ENCODE data around the gene GCNT3. TPM values are rescaled to one million over a fixed set of nuclear protein-coding genes. Genes with fewer than 3 reads are reported as not detected.

GCNT3 gene
- total RNA-seq, 2 experiments from 2014 or later = not detected

DNA sequence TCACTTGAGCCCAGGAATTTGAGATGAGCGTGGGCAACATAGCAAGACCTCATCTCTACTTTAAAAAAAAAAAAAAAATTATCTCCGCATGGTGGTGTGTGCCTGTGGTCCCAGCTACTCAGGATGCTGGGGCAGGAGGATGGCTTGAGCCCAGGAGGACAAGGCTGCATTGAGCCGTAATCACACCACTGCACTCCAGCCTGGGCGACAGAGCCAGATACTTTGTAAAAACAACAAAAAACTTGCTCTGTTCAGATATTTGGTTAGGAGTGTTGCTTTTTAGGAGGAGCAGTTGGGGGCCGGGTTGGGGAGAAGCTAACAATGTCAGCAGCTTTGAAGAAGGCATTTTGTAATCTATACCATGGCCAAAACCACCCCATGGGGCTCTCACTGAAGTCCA is 4.1 kb downstream of the GCNT3 start:
- Mint-ChIP-seq H3K9me3 (no peaks in the 10 kb centered on the region), H3K4me1 (ENCODE audit: low read depth) (peaks cover 5% of the 10 kb centered on the region), H3K4me3 (no peak overlapping the region), H3K27ac (no peak overlapping the region), H3K27me3 (no peaks in the 10 kb centered on the region), H3K36me3 (ENCODE audit: low read depth) (no peaks in the 10 kb centered on the region)
- DNase-seq (no peak), ATAC-seq (no peak)
- ChIA-PET CTCF (no interaction called here), POLR2A (no interaction called here)
- TF ChIP-seq, protein P1, sequence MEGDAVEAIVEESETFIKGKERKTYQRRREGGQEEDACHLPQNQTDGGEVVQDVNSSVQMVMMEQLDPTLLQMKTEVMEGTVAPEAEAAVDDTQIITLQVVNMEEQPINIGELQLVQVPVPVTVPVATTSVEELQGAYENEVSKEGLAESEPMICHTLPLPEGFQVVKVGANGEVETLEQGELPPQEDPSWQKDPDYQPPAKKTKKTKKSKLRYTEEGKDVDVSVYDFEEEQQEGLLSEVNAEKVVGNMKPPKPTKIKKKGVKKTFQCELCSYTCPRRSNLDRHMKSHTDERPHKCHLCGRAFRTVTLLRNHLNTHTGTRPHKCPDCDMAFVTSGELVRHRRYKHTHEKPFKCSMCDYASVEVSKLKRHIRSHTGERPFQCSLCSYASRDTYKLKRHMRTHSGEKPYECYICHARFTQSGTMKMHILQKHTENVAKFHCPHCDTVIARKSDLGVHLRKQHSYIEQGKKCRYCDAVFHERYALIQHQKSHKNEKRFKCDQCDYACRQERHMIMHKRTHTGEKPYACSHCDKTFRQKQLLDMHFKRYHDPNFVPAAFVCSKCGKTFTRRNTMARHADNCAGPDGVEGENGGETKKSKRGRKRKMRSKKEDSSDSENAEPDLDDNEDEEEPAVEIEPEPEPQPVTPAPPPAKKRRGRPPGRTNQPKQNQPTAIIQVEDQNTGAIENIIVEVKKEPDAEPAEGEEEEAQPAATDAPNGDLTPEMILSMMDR (IDR thresholded peaks at IDR 0.05) = no peak
- intact Hi-C loops (cut with micrococcal nuclease) = no loop called here

- intact Hi-C loops (cut with micrococcal nuclease) = no loop called here
- ATAC-seq = no peak
- TF ChIP-seq, protein P1 (IDR thresholded peaks at IDR 0.05) = no peak
- Mint-ChIP-seq H3K4me1 (ENCODE audit: low read depth) (peaks cover 2% of the 10 kb centered on the region), H3K27me3 (no peaks in the 10 kb centered on the region), H3K36me3 (ENCODE audit: low read depth) (no peaks in the 10 kb centered on the region), H3K27ac (no peak overlapping the region), H3K4me3 (no peak overlapping the region), H3K9me3 (no peaks in the 10 kb centered on the region)
- ChIA-PET POLR2A (no interaction called here), CTCF (interaction anchor here (1.0 to 2.0 kb wide), 2 partner anchors 83 to 379 kb away, joined by 3 to 8 read pairs; no protein-coding TSS in a partner anchor)
- no peak for DNase-seq
Measured at GRCh38 chr15:59616379-59616778, 4.8 kb downstream of the GCNT3 start.

GRCh38 chr15:59618406-59618805 is 6.8 kb downstream of the GCNT3 start:
- intact Hi-C loops (cut with micrococcal nuclease) = no loop called here
- Mint-ChIP-seq H3K9me3 (no peaks in the 10 kb centered on the region), H3K27ac (no peak overlapping the region), H3K27me3 (no peaks in the 10 kb centered on the region), H3K4me1 (ENCODE audit: low read depth) (peaks cover 2% of the 10 kb centered on the region), H3K36me3 (ENCODE audit: low read depth) (no peaks in the 10 kb centered on the region), H3K4me3 (no peak overlapping the region)
- TF ChIP-seq, protein P1 (IDR thresholded peaks at IDR 0.05) = no peak
- DNase-seq = no peak
- no peak for ATAC-seq
- POLR2A ChIA-PET = no interaction called here
- CTCF ChIA-PET = no interaction called here

- ChIA-PET POLR2A (no interaction called here), CTCF (interaction anchor here (0.6 to 4.2 kb wide), 4 partner anchors 11 to 94 kb away, joined by 3 to 15 read pairs (median 6); partner anchors contain the start of gene GCNT3)
- Mint-ChIP-seq H3K4me3 (no peak overlapping the region), H3K9me3 (no peaks in the 10 kb centered on the region), H3K36me3 (ENCODE audit: low read depth) (no peaks in the 10 kb centered on the region), H3K4me1 (ENCODE audit: low read depth) (no peaks in the 10 kb centered on the region), H3K27me3 (no peaks in the 10 kb centered on the region), H3K27ac (no peak overlapping the region)
- peak; percentile 93 for ATAC-seq
- TF ChIP-seq, protein P1 (IDR thresholded peaks at IDR 0.05) = peak; percentile 47
- intact Hi-C loops (cut with micrococcal nuclease) = loop anchor here (5.0 kb wide), 1 partner anchor 90 kb away; no protein-coding TSS in a partner anchor
- peak; percentile 76 for DNase-seq
Measured at GRCh38 chr15:59622289-59622688, 10.7 kb downstream of the GCNT3 start.

DNA sequence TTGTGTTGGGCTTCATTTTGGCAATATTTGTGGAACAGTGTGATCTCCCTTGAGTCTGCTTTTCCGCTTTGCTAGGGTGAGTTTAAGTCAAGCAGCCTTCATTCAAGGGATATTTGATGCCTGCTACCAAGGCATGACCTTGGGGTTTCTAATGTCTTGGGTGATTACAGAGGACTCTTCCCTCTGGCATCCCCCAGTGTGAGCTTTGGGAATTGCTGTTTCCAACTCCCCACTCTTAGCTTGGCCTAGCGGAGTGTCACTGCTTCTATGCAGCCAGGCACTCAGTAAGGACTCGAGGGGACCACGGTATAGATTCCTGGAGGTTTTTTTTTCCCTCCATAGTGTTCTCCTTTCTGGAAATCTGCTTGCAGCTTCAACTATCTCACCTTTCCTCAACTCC is 21.1 kb downstream of the GCNT3 start:
- Mint-ChIP-seq H3K27me3 (peaks cover 2% of the 10 kb centered on the region), H3K4me1 (ENCODE audit: low read depth) (no peaks in the 10 kb centered on the region), H3K27ac (no peak overlapping the region), H3K36me3 (ENCODE audit: low read depth) (peaks cover 7% of the 10 kb centered on the region), H3K9me3 (no peaks in the 10 kb centered on the region), H3K4me3 (no peak overlapping the region)
- TF ChIP-seq, protein P1 (IDR thresholded peaks at IDR 0.05) = no peak
- ChIA-PET CTCF (interaction anchor here (1.0 to 1.5 kb wide), 2 partner anchors 9 to 99 kb away, joined by 3 read pairs; no protein-coding TSS in a partner anchor), POLR2A (no interaction called here)
- intact Hi-C loops (cut with micrococcal nuclease) = no loop called here
- no peak for DNase-seq
- ATAC-seq = no peak
